Sigmoid colon (tissue), 4 donors: ENCODE measurements around the gene TNKS2.

Source experiments
- CTCF ChIP-seq, 4 experiments: fragments of 450-650 bp in 3 of 4; fragments of 200-600 bp in 1 of 4; IDR thresholded peaks; one replicate each; pipeline ENCODE4 v1.5.1; 2016 to 2019; ENCODE audit warnings: antibody characterized with exemption in 4 of 4, mild to moderate bottlenecking in 3 of 4, moderate library complexity in 2 of 4
- POLR2A ChIP-seq, 2 donors: fragments of 450-650 bp; IDR thresholded peaks; one replicate each; pipeline ENCODE4 v1.6.1; 2016; ENCODE audit warnings: antibody characterized with exemption in 2 of 2, mild to moderate bottlenecking in 2 of 2, moderate library complexity in 2 of 2
- POLR2AphosphoS5 ChIP-seq, 4 donors: sonication (generic); formaldehyde crosslinking; IDR thresholded peaks; one replicate each; pipeline ENCODE4 v1.6.1; 2017; ENCODE audit warnings: antibody characterized with exemption in 4 of 4

GRCh38 chr10:91875156-91875555, 76.9 kb downstream of the TNKS2 start:
- TF ChIP-seq POLR2AphosphoS5 (IDR thresholded peaks at IDR 0.05) = no peak
- no peak for TF ChIP-seq CTCF (IDR thresholded peaks at IDR 0.05)
- TF ChIP-seq POLR2A (IDR thresholded peaks at IDR 0.05) = no peak
